Large intestine (tissue), 3 donors: ENCODE data around the gene GOLGA8M. TPM values are rescaled to one million over a fixed set of nuclear protein-coding genes. Genes with fewer than 3 reads are reported as not detected.
"Not testable (repeated sequence)": the region's sequence is repeated elsewhere in the genome, so short reads cannot be mapped to it uniquely, and the experiment has no call there.

Experiments used
- DNase-seq, 2 donors: peaks; one replicate each; pipeline versions ENCODE4 v3.0.0 to v3.0.0-alpha.2; 2013
- H3K27ac ChIP-seq: one replicate; pipeline ENCODE4 v1.5.1; 2013; ENCODE audit warnings: low read length
- H3K27me3 ChIP-seq: 2 replicates; pipeline ENCODE4 v1.6.1; 2013; ENCODE audit warnings: low read length; ENCODE audit not compliant: control insufficient read depth, insufficient read depth
- H3K36me3 ChIP-seq: 2 replicates; pipeline ENCODE4 v1.6.1; 2013; ENCODE audit warnings: low read length; ENCODE audit not compliant: control insufficient read depth, insufficient read depth
- H3K4me1 ChIP-seq: one replicate; pipeline ENCODE4 v1.6.1; 2013; ENCODE audit warnings: low read length; ENCODE audit not compliant: control insufficient read depth, insufficient read depth
- H3K4me3 ChIP-seq: one replicate; pipeline ENCODE4 v1.5.1; 2013; ENCODE audit warnings: low read length
- H3K9me3 ChIP-seq: one replicate; pipeline ENCODE4 v1.6.1; 2013; ENCODE audit warnings: mild to moderate bottlenecking, low read depth, low read length, moderate library complexity; ENCODE audit not compliant: control insufficient read depth
- WGBS: methylation state at CpG from one replicate; pipeline ENCODE4 v1.1.5; 2013; ENCODE audit warnings: low lambda C conversion rate; ENCODE audit not compliant: insufficient coverage; 5-methylcytosine and 5-hydroxymethylcytosine counted together
- polyA plus RNA-seq: library from polyadenylated mRNA; unstranded; fragments of 120-200 nt; gene quantifications from one replicate; pipeline ENCODE4 v1.2.1, GENCODE V29; 2013

The GOLGA8M gene
- polyA plus RNA-seq, 1 donor, result 1.3 TPM

- not testable (repeated sequence) for H3K9me3 ChIP-seq, H3K36me3 ChIP-seq, DNase-seq, H3K4me1 ChIP-seq, H3K4me3 ChIP-seq, H3K27me3 ChIP-seq, H3K27ac ChIP-seq
- WGBS, result no CpG with 5 or more reads among the region's 11 CpGs
Observed at GRCh38 chr15:28718576-28718975, 6.4 kb upstream of the GOLGA8M start.

- no CpG with 5 or more reads among the region's 4 CpGs for WGBS
- not testable (repeated sequence) for H3K9me3 ChIP-seq, H3K4me1 ChIP-seq, DNase-seq, H3K4me3 ChIP-seq, H3K27me3 ChIP-seq, H3K27ac ChIP-seq, H3K36me3 ChIP-seq
Observed at GRCh38 chr15:28714176-28714575, 2.0 kb upstream of the GOLGA8M start.

DNA sequence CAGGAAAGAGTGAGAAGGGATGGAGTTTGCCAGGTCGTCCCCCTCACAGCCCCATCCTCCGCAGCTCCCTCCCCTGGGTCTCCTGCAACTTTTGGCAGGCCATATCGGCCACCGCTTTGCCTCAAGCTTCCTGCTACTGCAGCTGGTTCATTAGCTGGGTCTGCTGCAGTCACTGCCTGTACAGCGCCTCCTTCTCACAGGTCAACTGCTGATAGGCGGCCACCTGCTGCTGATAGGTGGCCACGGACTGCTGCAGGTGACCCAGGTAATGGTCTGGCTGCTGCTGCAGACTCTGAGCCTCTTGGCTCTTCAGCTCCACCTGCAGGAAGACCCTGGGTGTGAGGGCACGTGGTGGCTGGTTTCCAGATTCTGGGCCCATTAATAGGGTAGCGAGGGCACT lies 8.3 kb downstream of the GOLGA8M start:
- no CpG with 5 or more reads among the region's 9 CpGs for WGBS
- DNase-seq, H3K27me3 ChIP-seq, H3K9me3 ChIP-seq, H3K36me3 ChIP-seq, H3K4me3 ChIP-seq, H3K27ac ChIP-seq, H3K4me1 ChIP-seq: not testable (repeated sequence)

GRCh38 chr15:28702427-28702826 lies 9.8 kb downstream of the GOLGA8M start:
- H3K27me3 ChIP-seq, H3K27ac ChIP-seq, H3K36me3 ChIP-seq, H3K4me1 ChIP-seq, DNase-seq, H3K9me3 ChIP-seq, H3K4me3 ChIP-seq: not testable (repeated sequence)
- no CpG with 5 or more reads among the region's 11 CpGs for WGBS

GRCh38 chr15:28694006-28694751 lies 18.0 kb downstream of the GOLGA8M start:
- H3K36me3 ChIP-seq, H3K4me3 ChIP-seq, DNase-seq, H3K4me1 ChIP-seq, H3K27me3 ChIP-seq, H3K27ac ChIP-seq, H3K9me3 ChIP-seq: not testable (repeated sequence)
- WGBS, result 97% methylated on average over 5 of the region's 26 CpGs

- H3K4me1 ChIP-seq, H3K27me3 ChIP-seq, H3K9me3 ChIP-seq, DNase-seq, H3K36me3 ChIP-seq, H3K4me3 ChIP-seq, H3K27ac ChIP-seq: not testable (repeated sequence)
- no CpG with 5 or more reads among the region's 14 CpGs for WGBS
Observed at GRCh38 chr15:28693021-28693420, 19.2 kb downstream of the GOLGA8M start.

- DNase-seq, H3K4me3 ChIP-seq, H3K36me3 ChIP-seq, H3K4me1 ChIP-seq, H3K27me3 ChIP-seq, H3K27ac ChIP-seq, H3K9me3 ChIP-seq: not testable (repeated sequence)
- no CpG with 5 or more reads among the region's 2 CpGs for WGBS
Observed at GRCh38 chr15:28673533-28673932, 38.7 kb downstream of the GOLGA8M start.

DNA sequence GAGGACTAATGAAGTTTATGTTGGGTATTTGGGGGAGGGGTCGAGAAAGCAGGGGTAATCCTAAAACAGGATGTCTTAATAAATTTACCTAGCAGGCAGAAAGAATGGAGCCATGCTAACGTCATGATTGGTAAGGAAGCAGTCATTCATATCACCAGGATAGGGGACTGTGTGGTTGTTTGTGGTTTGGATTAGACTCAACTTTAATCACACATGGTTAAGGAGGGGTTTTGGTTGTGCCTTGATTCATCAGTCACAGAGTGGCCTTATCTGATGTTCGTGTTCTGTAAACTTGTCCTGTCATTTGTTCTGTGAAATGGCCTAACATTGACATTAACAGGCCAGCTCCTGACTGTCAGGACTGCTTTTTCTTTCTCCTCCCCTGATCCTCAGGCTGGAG lies 40.1 kb downstream of the GOLGA8M start:
- WGBS, result no CpG with 5 or more reads among the region's 3 CpGs
- not testable (repeated sequence) for H3K36me3 ChIP-seq, H3K4me1 ChIP-seq, H3K27me3 ChIP-seq, DNase-seq, H3K27ac ChIP-seq, H3K4me3 ChIP-seq, H3K9me3 ChIP-seq

DNA sequence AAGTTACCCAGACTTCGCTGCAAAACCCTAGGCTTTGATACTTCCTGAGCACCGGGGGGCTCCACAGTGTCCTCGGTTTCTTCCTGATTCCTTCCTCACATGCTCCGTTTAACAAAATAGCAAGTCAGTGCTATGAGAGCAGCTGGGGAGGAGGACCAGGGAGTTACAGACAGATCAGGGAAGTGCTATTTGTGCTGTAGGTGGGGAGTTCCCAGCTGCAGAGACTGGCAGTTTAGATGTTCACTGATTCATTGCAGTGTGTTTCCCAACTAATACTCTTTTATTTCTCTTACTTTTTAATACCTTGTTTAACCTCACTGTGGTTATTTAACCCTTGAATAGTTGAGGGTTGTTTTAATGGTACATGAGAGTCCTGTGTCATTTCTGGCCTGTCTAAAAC lies 45.8 kb downstream of the GOLGA8M start:
- not testable (repeated sequence) for DNase-seq, H3K36me3 ChIP-seq, H3K4me3 ChIP-seq, H3K4me1 ChIP-seq, H3K27ac ChIP-seq, H3K27me3 ChIP-seq, H3K9me3 ChIP-seq
- WGBS, result no CpG with 5 or more reads among the region's 4 CpGs

- DNase-seq, H3K4me3 ChIP-seq, H3K27ac ChIP-seq, H3K27me3 ChIP-seq, H3K36me3 ChIP-seq, H3K9me3 ChIP-seq, H3K4me1 ChIP-seq: not testable (repeated sequence)
- no CpG with 5 or more reads among the region's 6 CpGs for WGBS
Observed at GRCh38 chr15:28664575-28664974, 47.6 kb downstream of the GOLGA8M start.

- H3K27ac ChIP-seq, H3K27me3 ChIP-seq, H3K4me3 ChIP-seq, H3K9me3 ChIP-seq, H3K4me1 ChIP-seq, H3K36me3 ChIP-seq, DNase-seq: not testable (repeated sequence)
- WGBS, result no CpG with 5 or more reads among the region's 11 CpGs
Observed at GRCh38 chr15:28663717-28664116, 48.5 kb downstream of the GOLGA8M start.
